ENCODE results near the gene SLC27A3.
"Not testable (repeated sequence)": the region's sequence is repeated elsewhere in the genome, so short reads cannot be mapped to it uniquely, and the experiment has no call there.

SLC27A3 gene

GRCh38 chr1:153763365-153764225, 11.6 kb upstream of the SLC27A3 start:
- no peak for DNase-seq

GRCh38 chr1:153764310-153764709, 10.9 kb upstream of the SLC27A3 start:
- no peak for DNase-seq

- not testable (repeated sequence) for DNase-seq
These were observed 8.5 kb upstream of the SLC27A3 start for GRCh38 chr1:153766663-153767062.

- DNase-seq, result no peak
These were observed 7.7 kb upstream of the SLC27A3 start for GRCh38 chr1:153767519-153767918.

- DNase-seq, result no peak
These were observed 6.7 kb upstream of the SLC27A3 start for GRCh38 chr1:153768316-153769181.

GRCh38 chr1:153769221-153769620, 6.0 kb upstream of the SLC27A3 start:
- no peak for DNase-seq

- DNase-seq, result no peak
These were observed 4.4 kb upstream of the SLC27A3 start for GRCh38 chr1:153770797-153771196.

GRCh38 chr1:153771261-153771660, 3.9 kb upstream of the SLC27A3 start:
- DNase-seq, result no peak

- DNase-seq, result no peak
These were observed 3.2 kb upstream of the SLC27A3 start for GRCh38 chr1:153771841-153772593.

- no peak for DNase-seq
These were observed 1.9 kb upstream of the SLC27A3 start for GRCh38 chr1:153773096-153773921.

- DNase-seq, result no peak
These were observed 1.1 kb upstream of the SLC27A3 start for GRCh38 chr1:153774026-153774595.

- DNase-seq, result peak; percentile 85
These were observed 486 bp downstream of the SLC27A3 start for GRCh38 chr1:153775458-153776327.

GRCh38 chr1:153776352-153776751, 1.1 kb downstream of the SLC27A3 start:
- DNase-seq, result no peak

GRCh38 chr1:153776845-153777370, 1.7 kb downstream of the SLC27A3 start:
- DNase-seq, result no peak

- no peak for DNase-seq
These were observed 2.4 kb downstream of the SLC27A3 start for GRCh38 chr1:153777648-153778047.

GRCh38 chr1:153778051-153778823, 3.0 kb downstream of the SLC27A3 start:
- DNase-seq, result no peak

GRCh38 chr1:153778824-153779519, 3.8 kb downstream of the SLC27A3 start:
- DNase-seq, result no peak

- no peak for DNase-seq
These were observed 4.8 kb downstream of the SLC27A3 start for GRCh38 chr1:153779781-153780541.

All from NCI-H187 treated with DMSO at 0.1 percent for 48 hours (cell line).